SK-N-SH (cell line): Measurements from ENCODE around the gene PLET1. TPM values are rescaled to one million over a fixed set of nuclear protein-coding genes. Genes with fewer than 3 reads are reported as not detected.

Source experiments
- CTCF ChIA-PET: fragments of 300-600, 350-600 bp; formaldehyde crosslinking; extraction: SDS; loops from one replicate; lab custom pipeline; 2021; lab: Yijun Ruan, JAX
- POLR2A ChIA-PET: fragments of 350-600 bp; sonication (Branson Sonifier 250); formaldehyde crosslinking; extraction: SDS; loops from one replicate; lab custom pipeline; 2020; ENCODE audit warnings: antibody characterized with exemption, inconsistent platforms; lab: Yijun Ruan, JAX
- DNase-seq: peaks from one replicate; pipeline ENCODE4 v3.0.0; 2012
- H2AFZ ChIP-seq: fragments of 200-600 bp; sonication (generic); 2 replicates; pipeline ENCODE4 v1.8.1; 2016; ENCODE audit warnings: antibody characterized with exemption, mild to moderate bottlenecking, low read depth
- H3F3A ChIP-seq: fragments of 200-600 bp; sonication (generic); replicated peaks from 2 replicates; pipeline ENCODE3; 2016; ENCODE audit warnings: antibody characterized with exemption, mild to moderate bottlenecking; ENCODE audit not compliant: insufficient read depth
- H3K27ac ChIP-seq, 2 experiments: fragments of 200-500 bp in 1 of 2; fragments of 200-600 bp in 1 of 2; sonication (Bioruptor generic) in 1 of 2; sonication (generic), shearing (Covaris generic) in 1 of 2; 2 replicates each; pipeline versions ENCODE4 v1.5.1 to v1.6.1; 2014 to 2016; ENCODE audit warnings: low read depth in 2 of 2, inconsistent platforms in 1 of 2, low read length in 1 of 2, mild to moderate bottlenecking in 1 of 2, mixed read lengths in 1 of 2
- H3K27me3 ChIP-seq: fragments of 200-600 bp; sonication (generic), shearing (Covaris generic); 2 replicates; pipeline ENCODE4 v1.6.1; 2016; ENCODE audit warnings: mixed run types; ENCODE audit not compliant: insufficient read depth
- H3K36me3 ChIP-seq, 2 experiments: fragments of 200-500 bp in 1 of 2; fragments of 200-600 bp in 1 of 2; sonication (Bioruptor generic) in 1 of 2; sonication (generic) in 1 of 2; replicated peaks in 1 of 2; 2 replicates each; pipeline versions ENCODE3 to v1.5.1; 2014 to 2016; ENCODE audit warnings: low read length in 1 of 2, mild to moderate bottlenecking in 1 of 2; ENCODE audit not compliant: insufficient read depth in 2 of 2, control insufficient read depth in 1 of 2
- H3K4me1 ChIP-seq, 2 experiments: fragments of 200-500 bp in 1 of 2; fragments of 200-600 bp in 1 of 2; sonication (Bioruptor generic) in 1 of 2; sonication (generic), shearing (Covaris generic) in 1 of 2; 2 replicates each; pipeline versions ENCODE4 v1.5.1 to v1.6.1; 2014 to 2016; ENCODE audit warnings: low read depth in 1 of 2, low read length in 1 of 2, mixed run types in 1 of 2; ENCODE audit not compliant: insufficient read depth in 2 of 2, control insufficient read depth in 1 of 2
- H3K4me2 ChIP-seq: fragments of 200-600 bp; sonication (generic), shearing (Covaris generic); 2 replicates; pipeline ENCODE4 v1.6.1; 2017; ENCODE audit warnings: mixed run types
- H3K4me3 ChIP-seq, 2 experiments: fragments of 200-500 bp in 1 of 2; fragments of 200-600 bp in 1 of 2; sonication (Bioruptor generic) in 1 of 2; sonication (generic), shearing (Covaris generic) in 1 of 2; 2 replicates each; pipeline versions ENCODE4 v1.5.1 to v1.8.1; 2014 to 2016; ENCODE audit warnings: low read depth in 2 of 2, inconsistent platforms in 1 of 2, low read length in 1 of 2, mild to moderate bottlenecking in 1 of 2, mixed read lengths in 1 of 2, moderate library complexity in 1 of 2
- H3K79me2 ChIP-seq: fragments of 200-600 bp; sonication (generic); 2 replicates; pipeline ENCODE4 v1.8.1; 2017; ENCODE audit warnings: mild to moderate bottlenecking; ENCODE audit not compliant: insufficient read depth
- H3K9ac ChIP-seq: fragments of 200-600 bp; sonication (generic); 2 replicates; pipeline ENCODE4 v1.6.1; 2017; ENCODE audit warnings: mixed run types
- H3K9me2 ChIP-seq: fragments of 200-600 bp; sonication (generic); 2 replicates; pipeline ENCODE4 v1.6.1; 2017; ENCODE audit warnings: mixed run types
- H3K9me3 ChIP-seq: fragments of 200-600 bp; sonication (generic); 2 replicates; pipeline ENCODE4 v1.6.1; 2017; ENCODE audit warnings: mixed run types, mild to moderate bottlenecking, moderate library complexity
- H4K20me1 ChIP-seq: fragments of 200-600 bp; sonication (generic); 2 replicates; pipeline ENCODE4 v1.6.1; 2017; ENCODE audit warnings: mild to moderate bottlenecking, mixed run types; ENCODE audit not compliant: insufficient read depth
- CHD2 ChIP-seq: fragments of 150-350 bp; IDR thresholded peaks from 2 replicates; pipeline ENCODE4 v1.6.1; 2018; ENCODE audit warnings: low read length; ENCODE audit not compliant: partially characterized antibody
- CTCF ChIP-seq: fragments of 200-600 bp; sonication (generic); IDR thresholded peaks from 2 replicates; pipeline ENCODE4 v1.6.1; 2017; ENCODE audit warnings: antibody characterized with exemption, mild to moderate bottlenecking, moderate library complexity
- EZH2phosphoT487 ChIP-seq: fragments of 200-600 bp; sonication (generic); IDR thresholded peaks from 2 replicates; pipeline ENCODE4 v1.6.1; 2017; ENCODE audit warnings: low read depth, mixed run types, mild to moderate bottlenecking, antibody characterized with exemption, moderate library complexity, borderline replicate concordance
- GABPA ChIP-seq: IDR thresholded peaks from 2 replicates; pipeline ENCODE4 v1.4.0; 2012; ENCODE audit warnings: low read depth, mild to moderate bottlenecking
- IRF3 ChIP-seq: fragments of 150-350 bp; IDR thresholded peaks from 2 replicates; pipeline ENCODE4 v1.6.1; 2016; ENCODE audit warnings: mild to moderate bottlenecking, low read depth, low read length
- JUND ChIP-seq: IDR thresholded peaks from 2 replicates; pipeline ENCODE4 v1.4.0; 2012
- MEF2A ChIP-seq: IDR thresholded peaks from 2 replicates; pipeline ENCODE4 v1.4.0; 2012; ENCODE audit warnings: low read depth, borderline replicate concordance
- POLR2AphosphoS5 ChIP-seq: IDR thresholded peaks from 2 replicates; pipeline ENCODE4 v1.6.1; 2012; ENCODE audit warnings: low read depth, low read length
- RAD21 ChIP-seq: IDR thresholded peaks from 2 replicates; pipeline ENCODE4 v1.6.1; 2012; ENCODE audit warnings: mild to moderate bottlenecking, low read length
- RCOR1 ChIP-seq: fragments of 150-350 bp; IDR thresholded peaks from 2 replicates; pipeline ENCODE4 v1.6.1; 2017; ENCODE audit warnings: antibody characterized with exemption, low read length
- REST ChIP-seq: IDR thresholded peaks from 2 replicates; pipeline ENCODE4 v1.6.1; 2012; ENCODE audit warnings: mild to moderate bottlenecking, low read depth, low read length, moderate library complexity
- RFX5 ChIP-seq: IDR thresholded peaks from 2 replicates; pipeline ENCODE4 v1.6.1; 2012; ENCODE audit warnings: mild to moderate bottlenecking, improper control_type of control experiment, low read length
- RXRA ChIP-seq: IDR thresholded peaks from 2 replicates; pipeline ENCODE4 v1.4.0; 2012; ENCODE audit warnings: low read depth, mild to moderate bottlenecking, borderline replicate concordance
- TEAD4 ChIP-seq: IDR thresholded peaks from 2 replicates; pipeline ENCODE4 v1.4.0; 2012; ENCODE audit warnings: mild to moderate bottlenecking, borderline replicate concordance; ENCODE audit not compliant: insufficient read depth
- USF1 ChIP-seq: IDR thresholded peaks from 2 replicates; pipeline ENCODE4 v1.4.0; 2012; ENCODE audit warnings: low read depth, borderline replicate concordance
- USF2 ChIP-seq: fragments of 150-350 bp; IDR thresholded peaks from 2 replicates; pipeline ENCODE4 v1.6.1; 2017; ENCODE audit warnings: antibody characterized with exemption, low read length, low read depth, borderline replicate concordance
- YY1 ChIP-seq: IDR thresholded peaks from 2 replicates; pipeline ENCODE4 v1.4.0; 2012; ENCODE audit warnings: low read depth, mild to moderate bottlenecking
- WGBS: methylation state at CpG from one replicate; pipeline ENCODE4 v1.1.6; 2017; ENCODE audit warnings: low lambda C conversion rate; 5-methylcytosine and 5-hydroxymethylcytosine counted together
- polyA plus RNA-seq, 3 experiments: library from polyadenylated mRNA; depleted of rRNA; stranded (reverse); fragments of >200 nt; gene quantifications; 2 replicates each; pipeline ENCODE4 v1.2.3, GENCODE V29; 2012

PLET1 gene
- polyA plus RNA-seq, 1 of the 3 experiments (the other 2 are of a cell fraction) = not detected

GRCh38 chr11:112303616-112304015 is 43.0 kb upstream of the PLET1 start:
- Histone ChIP-seq H3K4me1 (peaks cover 0 to 30% of the 10 kb centered on the region in 2 experiments), H3K9ac (no peak overlapping the region), H3K27ac (no peak overlapping the region), H3K9me2 (no peaks in the 10 kb centered on the region), H3K4me3 (no peak overlapping the region), H3K27me3 (no peaks in the 10 kb centered on the region), H3K9me3 (peaks cover 4% of the 10 kb centered on the region; the same call in 1 of the 2 replicates), H3F3A (peaks cover 7% of the 10 kb centered on the region), H4K20me1 (no peaks in the 10 kb centered on the region), H3K36me3 (no peaks in the 10 kb centered on the region), H2AFZ (no peak overlapping the region), H3K4me2 (no peak overlapping the region), H3K79me2 (no peaks in the 10 kb centered on the region)
- 100% methylated on average over 1 of the region's 1 CpG for WGBS
- TF ChIP-seq POLR2AphosphoS5 (no peak), IRF3 (no peak), CHD2 (no peak), TEAD4 (no peak), YY1 (no peak), RAD21 (no peak), JUND (no peak), EZH2phosphoT487 (no peak), RXRA (no peak), RFX5 (no peak), GABPA (no peak), CTCF (no peak), RCOR1 (no peak), USF1 (no peak), REST (no peak), MEF2A (no peak), USF2 (no peak)
- POLR2A ChIA-PET = no interaction called here
- no peak for DNase-seq
- CTCF ChIA-PET = interaction anchor here (0.9 kb wide), 1 partner anchor 23 kb away, joined by 3 read pairs; no protein-coding TSS in a partner anchor
